Measurements from ENCODE around the gene FREY1.
"Not testable (repeated sequence)": the region's sequence is repeated elsewhere in the genome, so short reads cannot be mapped to it uniquely, and the experiment has no call there.

Gene FREY1

GRCh38 chr11:45913514-45913913, 6.4 kb upstream of the FREY1 start:
- no peak for DNase-seq

GRCh38 chr11:45910623-45911022, 3.6 kb upstream of the FREY1 start:
- no peak for DNase-seq

GRCh38 chr11:45909594-45910475, 2.8 kb upstream of the FREY1 start:
- no peak for DNase-seq

- DNase-seq: no peak
Observed at GRCh38 chr11:45907911-45908370, 870 bp upstream of the FREY1 start.

DNA sequence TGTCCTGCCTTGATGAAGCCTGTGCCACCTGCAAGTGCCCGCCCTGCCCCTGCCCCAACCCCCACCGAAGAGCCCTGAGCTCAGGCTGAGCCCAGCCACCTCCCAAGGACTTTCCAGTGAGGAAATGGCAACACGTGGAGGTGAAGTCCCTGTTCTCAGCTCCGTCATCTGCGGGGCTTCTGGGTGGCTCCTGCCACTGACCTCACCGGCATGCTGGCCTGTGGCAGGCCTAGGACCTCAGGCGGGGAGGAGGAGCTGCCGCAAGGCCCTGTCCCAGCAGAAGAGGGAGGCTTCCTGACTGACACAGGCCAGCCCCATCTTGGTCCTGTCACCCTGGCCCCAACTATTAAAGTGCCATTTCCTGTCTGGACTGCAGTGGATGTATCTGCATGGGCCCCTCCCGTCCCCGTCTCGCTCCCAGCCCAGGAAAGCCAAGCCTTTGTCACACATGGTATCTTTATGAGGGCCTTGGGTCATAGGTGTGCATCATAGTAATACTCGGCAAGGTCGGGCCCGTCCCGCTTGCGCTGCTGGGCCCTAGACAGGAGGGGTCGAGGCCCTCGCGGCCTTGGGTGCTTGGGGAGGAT, 882 bp downstream of the FREY1 start:
- DNase-seq: no peak

DNA sequence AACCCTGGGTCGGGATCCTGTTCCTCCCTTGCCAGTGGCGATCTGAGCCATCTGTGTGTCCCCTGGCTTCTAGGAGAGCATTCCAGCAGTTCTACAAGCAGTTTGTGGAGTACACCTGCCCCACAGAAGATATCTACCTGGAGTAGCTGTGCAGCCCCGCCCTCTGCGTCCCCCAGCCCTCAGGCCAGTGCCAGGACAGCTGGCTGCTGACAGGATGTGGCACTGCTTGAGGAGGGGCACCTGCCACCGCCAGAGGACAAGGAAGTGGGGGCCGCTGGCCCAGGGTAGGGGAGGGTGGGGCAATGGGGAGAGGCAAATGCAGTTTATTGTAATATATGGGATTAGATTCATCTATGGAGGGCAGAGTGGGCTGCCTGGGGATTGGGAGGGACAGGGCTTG, 1.5 kb downstream of the FREY1 start:
- DNase-seq: not testable (repeated sequence)

DNA sequence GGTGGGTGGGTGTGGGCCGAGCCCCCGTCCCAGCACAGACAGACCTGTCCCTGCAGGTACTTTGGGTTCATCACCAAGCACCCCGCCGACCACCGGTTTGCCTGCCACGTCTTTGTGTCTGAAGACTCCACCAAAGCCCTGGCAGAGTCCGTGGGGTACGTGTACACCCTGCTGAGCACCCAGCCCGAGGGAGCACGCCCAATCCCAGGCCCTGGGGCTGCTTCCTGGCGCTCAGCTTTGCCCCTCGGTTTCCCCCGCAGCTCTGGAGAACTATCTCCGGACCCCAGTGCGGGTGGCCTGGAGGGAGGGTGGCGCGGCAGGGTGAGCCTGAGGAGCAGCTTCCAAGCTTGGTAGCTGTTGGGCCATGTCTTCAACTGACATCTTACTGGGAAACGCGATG, 2.0 kb downstream of the FREY1 start:
- no peak for DNase-seq

DNA sequence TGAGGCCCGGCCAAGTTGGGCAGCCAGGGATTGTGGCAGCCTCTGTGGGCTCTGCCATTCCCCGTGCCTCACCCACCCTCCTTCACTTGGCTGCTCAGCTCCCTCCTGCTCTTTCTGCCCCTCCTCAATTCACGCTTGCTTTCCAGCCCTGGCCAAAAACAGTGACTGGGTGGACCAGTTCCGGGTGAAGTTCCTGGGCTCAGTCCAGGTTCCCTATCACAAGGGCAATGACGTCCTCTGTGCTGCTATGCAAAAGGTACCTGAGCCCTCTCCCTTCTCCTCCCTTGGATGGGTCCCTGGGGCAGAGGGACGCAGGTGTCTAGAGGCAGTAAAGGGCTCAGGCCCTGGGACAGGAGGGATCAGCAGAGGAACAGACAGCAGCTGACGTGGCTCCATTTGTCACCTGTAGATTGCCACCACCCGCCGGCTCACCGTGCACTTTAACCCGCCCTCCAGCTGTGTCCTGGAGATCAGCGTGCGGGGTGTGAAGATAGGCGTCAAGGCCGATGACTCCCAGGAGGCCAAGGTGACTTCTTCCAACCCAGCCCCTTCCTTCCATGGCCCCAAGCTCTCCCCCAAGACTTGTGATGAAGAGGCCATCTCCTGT, 2.7 kb downstream of the FREY1 start:
- DNase-seq: no peak

DNA sequence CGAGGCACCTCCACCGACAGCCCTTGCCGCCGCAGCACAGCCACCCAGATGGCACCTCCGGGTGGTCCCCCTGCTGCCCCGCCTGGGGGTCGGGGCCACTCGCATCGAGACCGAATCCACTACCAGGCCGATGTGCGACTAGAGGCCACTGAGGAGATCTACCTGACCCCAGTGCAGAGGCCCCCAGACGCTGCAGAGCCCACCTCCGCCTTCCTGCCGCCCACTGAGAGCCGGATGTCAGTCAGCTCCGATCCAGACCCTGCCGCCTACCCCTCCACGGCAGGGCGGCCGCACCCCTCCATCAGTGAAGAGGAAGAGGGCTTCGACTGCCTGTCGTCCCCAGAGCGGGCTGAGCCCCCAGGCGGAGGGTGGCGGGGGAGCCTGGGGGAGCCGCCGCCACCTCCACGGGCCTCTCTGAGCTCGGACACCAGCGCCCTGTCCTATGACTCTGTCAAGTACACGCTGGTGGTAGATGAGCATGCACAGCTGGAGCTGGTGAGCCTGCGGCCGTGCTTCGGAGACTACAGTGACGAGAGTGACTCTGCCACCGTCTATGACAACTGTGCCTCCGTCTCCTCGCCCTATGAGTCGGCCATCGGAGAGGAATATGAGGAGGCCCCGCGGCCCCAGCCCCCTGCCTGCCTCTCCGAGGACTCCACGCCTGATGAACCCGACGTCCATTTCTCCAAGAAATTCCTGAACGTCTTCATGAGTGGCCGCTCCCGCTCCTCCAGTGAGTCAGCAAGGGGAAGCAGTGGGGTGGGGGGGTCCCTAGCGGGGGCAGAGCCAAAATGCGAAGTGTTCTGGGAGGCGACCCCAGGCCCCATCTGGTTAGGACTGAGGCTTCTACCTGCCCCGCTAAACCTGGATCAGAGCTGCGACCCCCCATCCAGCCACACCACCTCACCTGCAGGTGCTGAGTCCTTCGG, 4.4 kb downstream of the FREY1 start:
- DNase-seq: no peak

DNA sequence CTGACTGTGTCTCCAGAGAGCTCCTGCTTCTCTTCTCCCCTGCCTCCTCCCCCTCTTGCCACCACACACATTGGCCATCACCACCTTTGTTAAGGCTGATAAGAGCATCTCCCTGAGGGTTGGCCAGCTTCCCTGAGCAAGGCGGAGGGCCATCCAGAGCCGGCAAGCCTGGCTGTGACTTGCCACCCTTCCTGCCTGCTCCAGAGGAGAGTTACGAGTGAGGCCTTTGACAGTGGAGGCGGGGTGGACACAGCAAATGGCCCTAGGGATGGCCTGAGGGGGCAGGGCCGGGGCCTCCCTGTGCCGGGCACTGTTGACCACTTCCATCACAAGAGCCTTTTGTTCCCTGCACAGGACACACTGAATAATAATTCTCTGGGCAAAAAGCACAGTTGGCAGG, 5.4 kb downstream of the FREY1 start:
- no peak for DNase-seq

GRCh38 chr11:45900916-45901617, 6.0 kb downstream of the FREY1 start:
- DNase-seq: no peak

DNA sequence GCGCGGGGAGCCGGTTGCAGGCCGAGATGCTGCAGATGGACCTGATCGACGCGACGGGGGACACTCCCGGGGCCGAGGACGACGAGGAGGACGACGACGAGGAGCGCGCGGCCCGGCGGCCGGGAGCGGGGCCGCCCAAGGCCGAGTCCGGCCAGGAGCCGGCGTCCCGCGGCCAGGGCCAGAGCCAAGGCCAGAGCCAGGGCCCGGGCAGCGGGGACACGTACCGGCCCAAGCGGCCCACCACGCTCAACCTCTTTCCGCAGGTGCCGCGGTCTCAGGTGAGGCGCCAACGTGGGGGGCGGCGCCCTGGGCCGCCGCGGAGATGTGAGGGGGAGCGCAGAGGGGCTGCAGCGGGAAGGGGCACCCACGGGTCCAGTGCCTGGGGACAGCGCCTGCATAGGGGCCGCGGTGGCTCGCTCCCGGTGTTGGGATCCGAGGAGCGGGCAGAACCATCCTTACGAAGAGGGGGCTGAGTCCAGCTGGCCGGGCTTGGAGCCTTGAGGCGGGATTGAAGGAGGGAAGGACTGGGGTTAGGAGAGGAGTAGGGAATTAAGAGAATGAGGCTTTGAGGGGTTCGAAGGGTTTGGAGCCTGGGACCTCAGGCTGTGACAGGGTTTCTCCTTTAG, 6.8 kb downstream of the FREY1 start:
- DNase-seq: not testable (repeated sequence)

GRCh38 chr11:45899448-45900174, 7.5 kb downstream of the FREY1 start:
- peak; percentile 50 for DNase-seq

- DNase-seq: no peak
Observed at GRCh38 chr11:45899086-45899447, 8.0 kb downstream of the FREY1 start.

- DNase-seq: no peak
Observed at GRCh38 chr11:45897556-45897955, 9.5 kb downstream of the FREY1 start.

DNA sequence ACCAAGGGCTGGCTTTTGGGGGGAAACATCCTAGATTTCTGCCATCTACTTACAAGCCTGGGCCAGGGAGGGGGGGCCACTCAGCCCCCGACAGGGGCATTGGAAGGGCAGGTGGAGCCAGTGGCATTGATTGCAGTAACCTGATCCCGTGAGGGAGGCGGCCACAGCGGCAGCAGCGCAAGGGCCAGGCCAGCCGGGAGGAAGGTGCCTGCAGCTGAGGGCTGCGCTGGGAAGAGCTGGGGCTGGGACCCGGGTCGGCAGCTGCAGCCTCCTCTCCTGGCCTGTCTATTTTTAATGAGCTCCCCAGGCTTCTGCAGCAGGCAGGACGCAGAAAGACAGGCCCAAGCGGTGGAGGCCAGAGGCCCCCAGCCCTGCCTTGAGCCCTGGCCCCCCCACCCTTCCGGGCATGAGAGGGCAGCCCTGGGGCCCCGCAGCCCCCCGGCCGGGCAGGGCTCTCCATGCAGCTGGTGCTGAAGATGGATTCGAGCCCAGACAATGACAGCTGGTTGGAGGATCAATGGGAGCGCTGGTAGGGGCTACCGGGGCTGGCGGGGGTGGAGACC, 10.6 kb downstream of the FREY1 start:
- no peak for DNase-seq

DNA sequence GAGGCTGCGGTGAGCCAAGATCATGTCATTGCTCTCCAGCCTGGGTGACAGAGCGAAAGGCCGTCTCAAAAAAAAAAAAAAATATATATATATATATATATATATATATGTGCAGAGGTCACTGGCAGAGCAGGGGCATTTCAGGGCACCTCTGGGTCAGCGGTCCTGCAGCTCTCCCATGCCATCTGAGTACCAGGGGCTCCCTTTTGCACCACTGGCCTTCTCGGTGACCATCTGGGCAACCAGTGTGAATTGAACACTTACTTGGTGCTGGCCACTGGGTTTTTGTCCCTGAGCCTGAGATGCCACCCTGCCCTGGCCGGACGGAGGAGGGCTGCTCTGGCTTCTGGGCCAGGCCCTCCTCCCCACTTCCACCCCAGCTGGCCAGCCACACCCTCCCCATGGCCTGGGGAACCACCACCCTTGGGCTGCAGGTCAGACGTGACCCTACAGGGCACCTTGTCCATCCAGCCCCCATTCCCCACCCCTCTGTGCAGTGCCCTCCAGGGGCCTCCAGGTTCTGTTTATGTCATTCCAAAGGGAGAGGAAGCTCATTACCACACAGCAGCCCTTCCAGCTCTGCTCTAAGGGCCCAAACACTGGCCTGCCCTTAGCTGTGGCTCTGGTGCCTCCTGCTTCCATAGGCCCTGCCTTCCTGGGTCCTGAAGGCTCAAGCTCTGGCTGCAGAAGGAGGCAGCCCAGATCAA, 11.4 kb downstream of the FREY1 start:
- DNase-seq: no peak

DNA sequence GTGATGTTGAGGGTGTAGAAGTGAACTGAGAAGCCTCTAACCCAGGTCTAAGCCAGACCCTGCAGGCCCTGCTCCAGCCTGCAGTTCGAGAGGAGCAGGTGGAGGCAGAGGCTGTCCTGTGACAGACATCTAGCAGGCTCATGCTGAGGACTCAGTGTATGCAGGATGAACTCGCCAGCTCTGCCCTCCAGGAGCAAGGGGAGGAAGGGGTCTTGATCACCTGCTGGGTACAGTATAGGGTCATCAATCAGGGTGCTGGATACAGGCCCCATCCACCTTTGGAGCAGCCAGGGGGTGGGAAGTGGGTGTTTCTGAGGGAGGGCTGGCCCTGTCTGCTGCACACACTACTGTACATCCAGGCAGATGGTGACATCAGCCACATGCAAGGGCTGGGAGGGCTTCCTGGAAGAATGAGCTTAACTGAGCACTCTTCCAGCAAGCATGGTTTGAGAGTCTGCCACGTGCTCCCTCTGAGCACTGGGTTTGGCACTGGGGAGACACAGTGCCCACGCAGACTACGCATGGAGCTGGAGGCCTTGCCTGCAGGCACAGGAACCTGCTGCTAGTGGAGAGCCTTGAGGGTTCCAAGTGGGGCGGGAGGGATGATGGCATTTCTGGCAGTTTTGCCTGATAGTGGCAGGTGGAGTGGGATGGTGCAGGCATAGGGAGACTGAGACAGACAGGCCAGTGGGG, 12.4 kb downstream of the FREY1 start:
- no peak for DNase-seq

DNA sequence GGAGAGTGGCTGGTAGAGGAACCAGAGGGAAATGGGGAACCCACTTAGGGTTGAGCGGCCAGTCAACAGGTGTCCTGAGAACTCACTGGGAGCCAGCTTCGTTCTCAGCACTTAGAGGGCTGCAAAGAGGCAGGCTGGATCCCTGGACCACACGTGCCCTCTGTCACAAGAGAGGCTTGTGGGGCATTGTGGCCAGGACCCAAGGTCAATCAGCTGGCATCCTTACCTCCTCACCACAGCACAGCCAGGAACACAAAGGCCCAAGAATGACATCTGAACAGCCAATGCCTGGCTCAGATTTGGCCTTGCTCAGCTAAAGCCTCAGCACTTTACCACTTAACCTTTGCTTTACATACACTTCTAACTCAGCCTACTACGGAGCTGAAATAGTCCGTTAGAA, 14.2 kb downstream of the FREY1 start:
- DNase-seq: no peak

Measured in effector CD4-positive, alpha-beta T cell (primary cell).